Dorsolateral prefrontal cortex (tissue), 118 donors: Measurements from ENCODE around the gene PPP2R5A. TPM values are rescaled to one million over a fixed set of nuclear protein-coding genes. Genes with fewer than 3 reads are reported as not detected.

Experiments
- total RNA-seq, 120 experiments: library from RNA; stranded (reverse); gene quantifications; one replicate each; pipeline versions ENCODE4 v1.2.3 to v1.2.4, GENCODE V29; 2022

PPP2R5A gene
- total RNA-seq, 120 experiments from 2014 or later = 20.1 to 45.5 (median 29.2) TPM

Other genes with a start within 250 kb of the PPP2R5A start
- gene INTS7, start 249.9 kb upstream of the PPP2R5A start, total RNA-seq = 10 to 100 TPM in 119 of 120 experiments, 1 to 10 TPM in 1; 9.6 to 23.7 (median 16.5) TPM
- 1 to 10 TPM in 24 of 120 experiments, under 1 TPM in 72, not detected in 24; 0.11 to 3.4 (median 0.62) TPM for gene DTL, start 249.7 kb upstream of the PPP2R5A start, total RNA-seq
- 10 to 100 TPM in 118 of 120 experiments, 1 to 10 TPM in 2; 6.9 to 82.7 (median 24.1) TPM for gene PACC1, start 129.5 kb downstream of the PPP2R5A start, total RNA-seq
- 100 to 1,000 TPM in 3 of 120 experiments, 10 to 100 TPM in 117; 43.3 to 144 (median 67.5) TPM for gene NENF, start 147.5 kb downstream of the PPP2R5A start, total RNA-seq